Cardiac muscle cell (in vitro differentiated cells and primary cell): ENCODE data around the gene TNKS2. TPM values are rescaled to one million over a fixed set of nuclear protein-coding genes. Genes with fewer than 3 reads are reported as not detected.

Experiments used
- DNase-seq, 2 donors: peaks; one replicate each; pipeline versions ENCODE4 v3.0.0 to v3.0.0-alpha.2; 2010 to 2017; ENCODE audit warnings: low read depth in 1 of 2, low spot score in 1 of 2
- H3K27ac ChIP-seq: fragments of 200-600 bp; sonication (generic); 2 replicates; pipeline ENCODE4 v1.5.1; 2016
- H3K27me3 ChIP-seq: fragments of 200-600 bp; sonication (generic); 2 replicates; pipeline ENCODE4 v1.6.0; 2016; ENCODE audit warnings: control low read depth
- H3K36me3 ChIP-seq: fragments of 200-600 bp; sonication (generic); 2 replicates; pipeline ENCODE4 v1.5.1; 2016; ENCODE audit warnings: control low read depth
- H3K4me1 ChIP-seq: fragments of 200-600 bp; sonication (generic); 2 replicates; pipeline ENCODE4 v1.8.1; 2017; ENCODE audit warnings: low read depth, mild to moderate bottlenecking, mixed run types
- H3K4me3 ChIP-seq: fragments of 200-600 bp; sonication (generic); 2 replicates; pipeline ENCODE4 v1.5.1; 2016; ENCODE audit warnings: mild to moderate bottlenecking
- H3K9me3 ChIP-seq: fragments of 200-600 bp; sonication (generic); 2 replicates; pipeline ENCODE4 v1.5.1; 2017; ENCODE audit warnings: low read depth, mild to moderate bottlenecking, control low read depth
- polyA plus RNA-seq: library from polyadenylated mRNA; unstranded; fragments of >200 nt; fragmentation: Nextera tagmentation; extraction: Ambion mirVana; gene quantifications from 2 replicates; pipeline ENCODE4 v1.2.1, GENCODE V29; 2016
- total RNA-seq: library from RNA; depleted of rRNA; stranded (reverse); fragments of >200 nt; gene quantifications from 2 replicates; pipeline ENCODE4 v1.2.3, GENCODE V29; 2016
- TF ChIP-seq, protein P1 (sequence below): IDR thresholded peaks from 2 replicates; pipeline ENCODE4 v1.5.1; 2012; ENCODE audit warnings: low read depth, mild to moderate bottlenecking, low read length

The TNKS2 gene
- total and polyA plus RNA-seq, 2 experiments from 2014 or later = 22.8 to 52.9 TPM

DNA sequence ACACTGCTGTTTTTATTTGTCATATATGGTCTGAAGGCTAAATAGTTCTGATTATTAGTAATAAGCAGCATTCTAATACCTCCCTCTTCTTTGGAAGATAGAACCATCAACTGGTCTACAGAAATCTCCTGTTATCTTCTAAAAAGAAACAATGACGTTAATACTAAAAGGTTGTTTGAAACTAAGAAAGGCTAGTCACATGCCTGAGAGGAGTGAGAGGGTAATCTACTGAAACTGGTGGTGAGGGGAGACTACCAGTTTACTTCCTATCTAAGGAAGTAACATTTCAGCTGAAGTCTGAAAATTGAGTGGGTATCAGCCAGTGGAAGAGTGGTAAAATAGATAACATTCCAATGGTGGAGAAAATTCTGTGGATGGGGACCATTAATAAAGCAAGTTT lies 62.7 kb downstream of the TNKS2 start:
- TF ChIP-seq, protein P1, sequence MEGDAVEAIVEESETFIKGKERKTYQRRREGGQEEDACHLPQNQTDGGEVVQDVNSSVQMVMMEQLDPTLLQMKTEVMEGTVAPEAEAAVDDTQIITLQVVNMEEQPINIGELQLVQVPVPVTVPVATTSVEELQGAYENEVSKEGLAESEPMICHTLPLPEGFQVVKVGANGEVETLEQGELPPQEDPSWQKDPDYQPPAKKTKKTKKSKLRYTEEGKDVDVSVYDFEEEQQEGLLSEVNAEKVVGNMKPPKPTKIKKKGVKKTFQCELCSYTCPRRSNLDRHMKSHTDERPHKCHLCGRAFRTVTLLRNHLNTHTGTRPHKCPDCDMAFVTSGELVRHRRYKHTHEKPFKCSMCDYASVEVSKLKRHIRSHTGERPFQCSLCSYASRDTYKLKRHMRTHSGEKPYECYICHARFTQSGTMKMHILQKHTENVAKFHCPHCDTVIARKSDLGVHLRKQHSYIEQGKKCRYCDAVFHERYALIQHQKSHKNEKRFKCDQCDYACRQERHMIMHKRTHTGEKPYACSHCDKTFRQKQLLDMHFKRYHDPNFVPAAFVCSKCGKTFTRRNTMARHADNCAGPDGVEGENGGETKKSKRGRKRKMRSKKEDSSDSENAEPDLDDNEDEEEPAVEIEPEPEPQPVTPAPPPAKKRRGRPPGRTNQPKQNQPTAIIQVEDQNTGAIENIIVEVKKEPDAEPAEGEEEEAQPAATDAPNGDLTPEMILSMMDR = no peak
- H3K27ac ChIP-seq = peak overlapping the region; percentile 4
- no peaks in the 10 kb centered on the region for H3K27me3 ChIP-seq
- no peak overlapping the region for H3K4me3 ChIP-seq
- no peaks in the 10 kb centered on the region for H3K9me3 ChIP-seq
- peaks cover 88% of the 10 kb centered on the region for H3K36me3 ChIP-seq
- H3K4me1 ChIP-seq = no peaks in the 10 kb centered on the region
- no peak for DNase-seq

DNA sequence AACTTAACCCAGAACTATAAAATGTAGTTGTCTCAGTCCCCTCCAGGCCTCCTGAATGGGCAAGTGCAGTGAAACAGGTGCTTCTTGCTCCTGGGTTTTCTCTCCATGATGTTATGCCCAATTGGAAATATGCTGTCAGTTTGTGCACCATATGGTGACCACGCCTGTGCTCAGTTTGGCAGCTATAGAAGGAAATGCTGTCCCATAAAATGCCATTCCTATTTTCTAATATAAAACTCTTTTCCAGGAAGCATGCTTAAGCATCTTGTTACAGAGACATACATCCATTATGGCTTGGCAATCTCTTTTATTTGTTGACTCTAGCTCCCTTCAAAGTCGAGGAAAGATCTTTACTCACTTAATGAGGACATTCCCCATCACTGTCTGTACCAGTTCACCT lies 65.9 kb downstream of the TNKS2 start:
- DNase-seq = no peak
- Histone ChIP-seq H3K27ac (no peak overlapping the region), H3K9me3 (no peaks in the 10 kb centered on the region), H3K4me1 (no peaks in the 10 kb centered on the region), H3K36me3 (peaks cover 59% of the 10 kb centered on the region), H3K27me3 (no peaks in the 10 kb centered on the region), H3K4me3 (no peak overlapping the region)
- TF ChIP-seq, protein P1 = no peak

DNA sequence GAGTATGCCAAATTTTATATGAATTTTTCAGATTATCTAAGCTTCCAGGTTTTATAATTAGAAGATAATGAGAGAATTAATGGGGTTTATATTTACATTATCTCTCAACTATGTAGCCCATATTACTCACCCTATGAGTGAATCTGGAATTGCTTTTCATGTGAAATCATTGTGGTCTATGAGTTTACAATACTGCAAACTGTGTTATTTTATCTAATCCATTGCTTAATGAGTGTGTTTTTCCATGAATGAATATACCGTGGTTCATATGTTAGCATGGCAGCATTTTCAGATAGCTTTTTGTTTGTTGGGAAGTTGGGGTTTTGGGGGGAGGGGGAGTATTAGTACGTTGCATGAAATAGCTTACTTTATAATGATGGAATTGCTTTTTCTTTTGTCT lies 66.5 kb downstream of the TNKS2 start:
- Histone ChIP-seq H3K36me3 (peaks cover 53% of the 10 kb centered on the region), H3K27me3 (no peaks in the 10 kb centered on the region), H3K4me3 (no peak overlapping the region), H3K9me3 (no peaks in the 10 kb centered on the region), H3K4me1 (no peaks in the 10 kb centered on the region), H3K27ac (no peak overlapping the region)
- TF ChIP-seq, protein P1 = no peak
- no peak for DNase-seq

DNA sequence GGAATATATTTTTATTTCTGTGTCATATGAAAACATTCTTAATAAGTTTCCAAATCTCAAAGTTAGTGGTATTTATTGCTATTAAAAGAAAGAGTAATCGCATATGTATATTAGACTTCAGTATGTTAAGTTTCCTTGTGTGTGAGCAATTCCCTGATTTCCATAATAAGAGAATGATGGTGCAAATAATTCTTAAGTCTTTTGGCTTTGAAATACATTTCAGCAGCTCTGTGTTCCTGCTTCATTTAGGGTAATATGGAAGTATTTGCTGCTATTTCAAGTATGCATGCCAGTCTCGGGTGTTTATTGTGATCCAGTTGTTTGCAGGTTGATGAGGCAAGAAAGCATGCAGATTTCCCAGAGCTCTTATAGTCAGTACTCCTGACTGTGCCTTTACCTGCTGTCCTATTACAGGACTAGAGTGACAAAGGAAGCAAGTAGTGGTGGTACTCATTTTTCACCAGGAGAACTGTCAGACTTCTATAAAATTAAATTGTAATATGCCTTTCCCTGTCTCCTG lies 67.4 kb downstream of the TNKS2 start:
- Histone ChIP-seq H3K27ac (no peak overlapping the region), H3K9me3 (no peaks in the 10 kb centered on the region), H3K4me1 (no peaks in the 10 kb centered on the region), H3K4me3 (no peak overlapping the region), H3K36me3 (peaks cover 45% of the 10 kb centered on the region), H3K27me3 (no peaks in the 10 kb centered on the region)
- DNase-seq = no peak
- TF ChIP-seq, protein P1 = no peak

DNA sequence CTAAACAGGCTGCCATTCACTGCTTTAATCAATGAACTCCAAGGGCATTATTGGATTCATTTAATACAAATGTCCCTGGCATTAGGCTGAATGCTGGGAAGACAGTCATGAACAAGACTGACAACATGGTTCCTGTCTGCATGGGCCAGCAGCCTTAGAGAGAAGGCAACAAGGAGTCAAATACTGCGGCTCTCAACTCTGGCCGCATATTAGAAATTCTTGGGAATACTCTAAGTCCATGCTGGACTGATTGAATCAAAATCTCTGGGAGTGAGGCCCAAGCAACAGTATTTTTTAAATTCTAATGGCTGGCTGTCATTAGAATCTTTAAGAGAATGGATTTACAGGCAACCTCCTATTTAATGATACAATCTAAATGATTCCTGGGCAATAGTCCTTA lies 76.9 kb downstream of the TNKS2 start:
- no peak for DNase-seq
- TF ChIP-seq, protein P1 = no peak

DNA sequence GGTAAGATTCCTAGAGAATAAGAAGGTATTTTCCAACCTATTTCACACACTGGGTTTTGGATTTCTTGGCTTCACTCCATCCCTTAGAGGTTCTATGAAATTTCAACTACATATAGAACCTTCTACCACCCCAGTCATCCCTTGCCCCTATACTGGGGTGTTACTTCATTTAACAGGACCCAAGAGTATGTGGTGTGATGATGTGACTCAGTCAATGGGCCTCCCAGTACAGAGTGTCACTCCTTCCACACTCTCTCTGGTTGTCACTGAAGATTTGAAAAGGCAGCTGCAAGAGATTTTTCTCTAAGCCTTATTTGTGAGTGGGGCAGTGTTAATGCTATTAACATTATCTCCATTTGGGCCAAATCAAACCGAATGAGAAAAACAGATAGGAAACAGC lies 77.6 kb downstream of the TNKS2 start:
- TF ChIP-seq, protein P1 = no peak
- Histone ChIP-seq H3K36me3 (no peaks in the 10 kb centered on the region), H3K27me3 (no peaks in the 10 kb centered on the region), H3K4me3 (no peak overlapping the region), H3K4me1 (no peaks in the 10 kb centered on the region), H3K27ac (no peak overlapping the region), H3K9me3 (no peaks in the 10 kb centered on the region)
- no peak for DNase-seq

More for the DNA sequence above, 76.9 kb downstream of the TNKS2 start:
- Histone ChIP-seq H3K4me3 (no peak overlapping the region), H3K27ac (no peak overlapping the region), H3K27me3 (no peaks in the 10 kb centered on the region), H3K9me3 (no peaks in the 10 kb centered on the region), H3K36me3 (no peaks in the 10 kb centered on the region), H3K4me1 (no peaks in the 10 kb centered on the region)
